SK-N-MC (cell line): Measurements from ENCODE around the gene TAS2R20.

Experiments
- EZH2 ChIP-seq: fragments of 200-600 bp; sonication (generic); IDR thresholded peaks from one replicate; pipeline ENCODE4 v1.6.1; 2017; ENCODE audit warnings: antibody characterized with exemption
- POLR2AphosphoS5 ChIP-seq: IDR thresholded peaks from 2 replicates; pipeline ENCODE4 v1.6.1; 2012; ENCODE audit warnings: mild to moderate bottlenecking, low read depth, low read length, borderline replicate concordance

- no peak for TF ChIP-seq EZH2
- no peak for TF ChIP-seq POLR2AphosphoS5
These were observed 31.8 kb downstream of the TAS2R20 start for GRCh38 chr12:10966314-10966713.
